NT2/D1 (cell line): ENCODE measurements around the gene TSEN34.
"Not testable (repeated sequence)": the region's sequence is repeated elsewhere in the genome, so short reads cannot be mapped to it uniquely, and the experiment has no call there.

ENCODE experiments used
- DNase-seq: peaks from one replicate; pipeline ENCODE4 v3.0.0-alpha.2; 2011; ENCODE audit warnings: low read depth, low spot score
- H3K27me3 ChIP-seq: 2 replicates; pipeline ENCODE4 v1.6.0; 2011; ENCODE audit warnings: mild to moderate bottlenecking; ENCODE audit not compliant: insufficient read length, insufficient read depth
- H3K36me3 ChIP-seq: 2 replicates; pipeline ENCODE4 v1.6.1; 2011; ENCODE audit warnings: mild to moderate bottlenecking, low read length, mixed read lengths; ENCODE audit not compliant: insufficient read depth, insufficient read length
- H3K4me1 ChIP-seq: 2 replicates; pipeline ENCODE4 v1.5.1; 2011; ENCODE audit not compliant: insufficient read depth, insufficient read length
- H3K4me3 ChIP-seq: 2 replicates; pipeline ENCODE4 v1.5.1; 2011; ENCODE audit warnings: low read depth; ENCODE audit not compliant: insufficient read length
- H3K9ac ChIP-seq: 2 replicates; pipeline ENCODE4 v1.6.0; 2011; ENCODE audit warnings: low read depth; ENCODE audit not compliant: insufficient read length
- H3K9me3 ChIP-seq: 2 replicates; pipeline ENCODE4 v1.5.1; 2011; ENCODE audit warnings: mild to moderate bottlenecking, low read length; ENCODE audit not compliant: insufficient read depth
- SUZ12 ChIP-seq: IDR thresholded peaks from 2 replicates; pipeline ENCODE4 v1.6.1; 2011; ENCODE audit not compliant: insufficient read length, insufficient read depth; ENCODE audit errors: extremely low read depth
- YY1 ChIP-seq: IDR thresholded peaks from 2 replicates; pipeline ENCODE4 v1.6.1; 2011; ENCODE audit not compliant: insufficient read length, insufficient read depth
- ZNF274 ChIP-seq: IDR thresholded peaks from 2 replicates; pipeline ENCODE4 v1.6.1; 2011; ENCODE audit warnings: mild to moderate bottlenecking, low read depth, low read length

The TSEN34 gene

DNA sequence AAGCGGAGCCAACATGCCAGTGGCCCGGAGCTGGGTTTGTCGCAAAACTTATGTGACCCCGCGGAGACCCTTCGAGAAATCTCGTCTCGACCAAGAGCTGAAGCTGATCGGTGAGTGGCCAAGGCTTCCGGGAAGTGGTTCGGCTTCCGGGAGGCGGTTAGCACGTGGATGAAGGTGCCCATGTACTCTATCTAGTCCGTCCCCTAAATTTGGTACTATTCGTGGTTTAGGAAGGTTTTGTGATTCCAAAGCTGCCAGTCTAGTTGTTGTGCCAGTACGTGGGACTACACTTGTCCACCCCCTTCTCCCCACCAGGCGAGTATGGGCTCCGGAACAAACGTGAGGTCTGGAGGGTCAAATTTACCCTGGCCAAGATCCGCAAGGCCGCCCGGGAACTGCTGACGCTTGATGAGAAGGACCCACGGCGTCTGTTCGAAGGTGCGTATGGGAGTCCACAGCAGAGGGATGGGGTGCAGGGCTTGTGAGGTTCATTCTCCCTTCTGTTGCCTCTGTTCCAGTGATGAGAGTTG lies 10.1 kb downstream of the TSEN34 start:
- Histone ChIP-seq H3K9me3 (no peaks in the 10 kb centered on the region), H3K27me3 (no peaks in the 10 kb centered on the region), H3K36me3 (peaks cover 65% of the 10 kb centered on the region), H3K4me3 (peak overlapping the region; percentile 91), H3K4me1 (peaks cover 7% of the 10 kb centered on the region), H3K9ac (peak overlapping the region; percentile 98)
- no peak for DNase-seq
- TF ChIP-seq ZNF274, result no peak
- no peak for TF ChIP-seq SUZ12
- no peak for TF ChIP-seq YY1

DNA sequence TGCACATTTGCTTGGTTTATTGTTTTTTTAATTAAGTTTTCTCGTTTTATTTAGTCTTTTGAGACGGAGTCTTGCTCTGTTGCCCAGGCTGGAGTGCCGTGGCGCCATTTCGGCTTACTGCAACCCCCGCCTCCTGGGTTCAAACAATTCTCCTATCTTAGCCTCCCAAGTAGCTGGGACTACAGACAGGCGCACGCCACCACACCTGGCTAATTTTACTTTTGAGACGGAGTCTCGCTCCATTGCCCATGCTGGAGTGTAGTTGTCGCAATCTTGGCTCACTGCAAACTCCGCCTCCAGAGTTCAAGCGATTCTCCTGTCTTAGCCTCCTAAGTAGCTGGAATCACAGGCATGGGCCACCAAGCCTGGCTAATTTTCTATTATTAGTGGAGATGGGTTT lies 10.9 kb downstream of the TSEN34 start:
- H3K9ac ChIP-seq, result peak overlapping the region; percentile 98

DNA sequence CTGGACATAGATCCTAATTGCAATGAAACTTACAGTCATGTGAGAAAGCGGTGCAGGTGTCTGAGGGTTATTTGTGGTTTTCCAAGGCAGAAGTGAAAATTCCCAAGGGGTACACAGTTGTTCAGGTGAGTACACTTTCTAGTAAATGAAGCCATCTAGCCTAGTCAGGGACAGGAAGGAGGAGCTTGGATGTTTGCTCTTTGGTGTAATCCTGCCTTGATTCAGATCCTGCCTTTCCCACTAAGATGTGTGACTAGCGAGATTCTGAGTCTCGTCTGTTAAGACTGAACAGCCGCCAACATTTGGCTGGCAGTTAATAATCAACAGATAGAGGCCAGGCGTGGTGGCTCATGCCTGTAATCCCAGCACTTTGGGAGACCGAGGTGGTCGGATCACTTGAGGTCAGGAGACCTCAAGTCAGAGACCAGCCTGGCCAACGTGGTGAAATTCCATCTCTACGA lies 12.1 kb downstream of the TSEN34 start:
- DNase-seq, result no peak
- Histone ChIP-seq H3K36me3 (peaks cover 79% of the 10 kb centered on the region), H3K4me3 (peak overlapping the region; percentile 91), H3K27me3 (no peaks in the 10 kb centered on the region), H3K9ac (peak overlapping the region; percentile 98), H3K9me3 (no peaks in the 10 kb centered on the region), H3K4me1 (peaks cover 19% of the 10 kb centered on the region)
- TF ChIP-seq YY1 (no peak), ZNF274 (no peak)

More for the DNA sequence above, 10.9 kb downstream of the TSEN34 start:
- peaks cover 71% of the 10 kb centered on the region for H3K36me3 ChIP-seq
- H3K9me3 ChIP-seq, result no peaks in the 10 kb centered on the region
- peaks cover 13% of the 10 kb centered on the region for H3K4me1 ChIP-seq
- DNase-seq, result no peak
- peak overlapping the region; percentile 91 for H3K4me3 ChIP-seq
- no peak for TF ChIP-seq YY1
- TF ChIP-seq ZNF274, result no peak
- no peak for TF ChIP-seq SUZ12
- no peaks in the 10 kb centered on the region for H3K27me3 ChIP-seq

DNA sequence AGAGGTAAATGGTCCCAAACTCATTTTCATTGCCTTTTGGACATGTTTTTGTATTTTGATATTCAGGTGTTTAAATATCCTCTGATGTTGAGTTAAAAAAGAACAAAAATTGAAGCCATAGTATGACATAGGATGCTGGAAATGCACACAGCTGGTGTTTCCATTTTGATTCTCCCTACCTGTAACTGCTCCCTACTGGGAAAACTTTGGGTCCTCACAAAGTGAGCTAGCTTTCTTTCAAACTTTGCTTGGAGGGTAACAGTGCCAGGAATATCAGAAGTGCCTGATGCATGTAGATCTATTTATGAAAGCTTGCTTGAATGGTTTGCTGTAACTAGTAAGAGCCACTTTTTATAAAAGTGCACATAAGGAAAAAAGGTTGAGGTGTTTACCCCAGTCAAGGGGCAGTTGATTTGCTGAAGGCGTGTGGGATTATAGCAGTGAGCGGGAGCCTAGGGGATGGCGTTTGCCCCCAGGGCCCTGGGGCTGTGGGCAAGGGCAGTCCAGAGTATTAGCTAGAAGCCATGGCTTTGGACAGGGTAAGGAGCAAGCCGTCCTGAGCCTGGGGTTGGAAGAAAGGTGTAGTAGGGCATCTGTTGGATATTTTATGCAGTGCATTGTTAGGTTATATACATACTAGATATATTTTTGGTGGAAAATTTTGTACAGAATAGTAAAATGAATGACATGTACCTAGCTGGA lies 13.8 kb downstream of the TSEN34 start:
- no peak for DNase-seq
- H3K36me3 ChIP-seq, result peaks cover 87% of the 10 kb centered on the region
- no peak for TF ChIP-seq SUZ12
- no peak for TF ChIP-seq YY1
- no peak for TF ChIP-seq ZNF274
- peak overlapping the region; percentile 36 for H3K9ac ChIP-seq
- H3K4me1 ChIP-seq, result peaks cover 25% of the 10 kb centered on the region
- no peak overlapping the region for H3K4me3 ChIP-seq
- no peaks in the 10 kb centered on the region for H3K27me3 ChIP-seq
- no peaks in the 10 kb centered on the region for H3K9me3 ChIP-seq

DNA sequence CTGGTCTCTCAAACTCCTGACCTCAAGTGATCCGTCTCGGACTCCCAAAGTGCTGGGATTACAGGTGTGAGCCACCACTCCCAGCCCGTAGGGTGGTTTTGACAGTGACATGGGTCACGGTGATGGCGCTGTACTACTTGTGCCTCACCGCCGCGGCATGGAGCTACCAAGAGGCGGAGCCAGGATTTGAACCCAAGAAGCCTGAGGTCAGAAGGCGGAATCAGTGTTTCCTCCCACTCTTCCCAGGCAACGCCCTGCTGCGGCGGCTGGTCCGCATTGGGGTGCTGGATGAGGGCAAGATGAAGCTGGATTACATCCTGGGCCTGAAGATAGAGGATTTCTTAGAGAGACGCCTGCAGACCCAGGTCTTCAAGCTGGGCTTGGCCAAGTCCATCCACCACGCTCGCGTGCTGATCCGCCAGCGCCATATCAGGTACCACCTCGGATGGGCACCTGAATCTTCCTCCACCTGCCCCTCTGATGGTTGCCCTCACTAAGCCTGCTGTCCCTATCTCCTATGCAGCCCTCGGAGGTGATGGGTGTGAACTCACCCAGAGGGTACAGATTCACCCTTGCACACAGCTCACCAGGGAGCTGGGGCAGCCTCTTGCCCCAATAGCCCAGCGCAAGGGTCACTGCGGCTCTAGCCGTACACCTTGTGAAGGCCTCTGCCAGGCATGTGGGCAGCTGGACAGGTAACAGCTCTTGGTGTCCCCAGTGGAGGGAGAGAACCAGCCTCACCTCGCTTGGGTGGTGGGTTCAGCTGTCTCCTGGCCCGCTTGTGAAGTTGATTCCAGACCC lies 15.1 kb downstream of the TSEN34 start:
- H3K36me3 ChIP-seq, result peaks cover 86% of the 10 kb centered on the region
- H3K9ac ChIP-seq, result no peak overlapping the region
- H3K9me3 ChIP-seq, result no peaks in the 10 kb centered on the region
- TF ChIP-seq ZNF274 (no peak), YY1 (no peak), SUZ12 (no peak)
- peaks cover 27% of the 10 kb centered on the region for H3K4me1 ChIP-seq
- DNase-seq, result no peak
- no peak overlapping the region for H3K4me3 ChIP-seq
- H3K27me3 ChIP-seq, result no peaks in the 10 kb centered on the region

DNA sequence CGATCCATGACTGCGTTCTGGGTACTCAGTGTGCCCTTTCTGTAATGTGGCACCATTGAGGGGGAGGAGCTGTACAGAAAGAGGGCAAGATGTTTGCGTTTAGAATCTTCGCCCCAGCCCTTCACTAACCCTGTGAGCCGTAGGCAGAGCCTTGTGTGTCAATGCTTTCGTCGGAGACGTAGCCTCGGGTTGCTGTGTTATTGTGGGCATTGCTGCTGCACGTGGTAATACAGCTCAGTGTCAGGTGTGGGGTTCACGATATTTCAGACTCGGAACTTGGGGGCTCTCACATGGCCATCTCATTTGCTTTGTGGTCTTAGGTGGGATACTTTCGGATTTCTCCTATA lies 15.7 kb downstream of the TSEN34 start:
- DNase-seq, result no peak
- H3K36me3 ChIP-seq, result peaks cover 84% of the 10 kb centered on the region
- H3K9me3 ChIP-seq, result no peaks in the 10 kb centered on the region
- TF ChIP-seq YY1 (no peak), SUZ12 (no peak)
- H3K4me3 ChIP-seq, result no peak overlapping the region
- H3K27me3 ChIP-seq, result no peaks in the 10 kb centered on the region
- H3K4me1 ChIP-seq, result peaks cover 29% of the 10 kb centered on the region
- H3K9ac ChIP-seq, result no peak overlapping the region

DNA sequence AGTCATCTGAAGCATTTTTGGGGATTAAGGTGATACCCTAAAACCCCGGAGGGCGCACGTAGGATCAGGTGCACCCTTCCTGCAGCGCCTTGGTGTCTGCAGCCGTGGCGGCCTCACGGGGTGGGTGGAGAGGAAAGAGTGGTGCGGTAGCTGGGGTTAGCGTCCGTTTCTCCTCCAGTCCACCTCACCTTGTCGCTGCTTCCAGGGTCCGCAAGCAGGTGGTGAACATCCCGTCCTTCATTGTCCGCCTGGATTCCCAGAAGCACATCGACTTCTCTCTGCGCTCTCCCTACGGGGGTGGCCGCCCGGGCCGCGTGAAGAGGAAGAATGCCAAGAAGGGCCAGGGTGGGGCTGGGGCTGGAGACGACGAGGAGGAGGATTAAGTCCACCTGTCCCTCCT lies 16.1 kb downstream of the TSEN34 start:
- Histone ChIP-seq H3K36me3 (peaks cover 80% of the 10 kb centered on the region), H3K4me1 (peaks cover 29% of the 10 kb centered on the region)
- not testable (repeated sequence) for H3K9ac ChIP-seq, H3K27me3 ChIP-seq, DNase-seq, H3K4me3 ChIP-seq, H3K9me3 ChIP-seq
